Thymus (tissue), 11 donors: ENCODE measurements around the gene SYNE3. TPM values are rescaled to one million over a fixed set of nuclear protein-coding genes. Genes with fewer than 3 reads are reported as not detected.

Experiments used
- DNase-seq, 9 donors: peaks; one replicate each; pipeline ENCODE4 v3.0.0-alpha.2; 2013; ENCODE audit warnings: low spot score in 9 of 9, low read depth in 6 of 9, missing footprints in 1 of 9
- H3K27ac ChIP-seq, 2 donors: one replicate each; pipeline ENCODE4 v1.5.1; 2013; ENCODE audit warnings: control low read depth in 1 of 2, low read depth in 1 of 2, low read length in 1 of 2, mild to moderate bottlenecking in 1 of 2, moderate library complexity in 1 of 2
- H3K27me3 ChIP-seq, 2 donors: one replicate each; pipeline ENCODE4 v1.5.1; 2013; ENCODE audit warnings: low read length in 1 of 2; ENCODE audit not compliant: control insufficient read depth in 2 of 2, insufficient read depth in 1 of 2
- H3K36me3 ChIP-seq, 2 donors: one replicate each; pipeline ENCODE4 v1.5.1; 2013; ENCODE audit warnings: low read length in 1 of 2, mild to moderate bottlenecking in 1 of 2, moderate library complexity in 1 of 2; ENCODE audit not compliant: control insufficient read depth in 2 of 2, insufficient read depth in 2 of 2
- H3K4me1 ChIP-seq, 2 donors: one replicate each; pipeline ENCODE4 v1.5.1; 2013; ENCODE audit warnings: low read length in 2 of 2; ENCODE audit not compliant: control insufficient read depth in 2 of 2, insufficient read depth in 2 of 2
- H3K4me3 ChIP-seq, 2 donors: one replicate each; pipeline ENCODE4 v1.5.1; 2013; ENCODE audit warnings: low read length in 2 of 2, control low read depth in 1 of 2, mild to moderate bottlenecking in 1 of 2
- H3K9me3 ChIP-seq, 2 donors: one replicate each; pipeline ENCODE4 v1.5.1; 2013; ENCODE audit warnings: low read length in 1 of 2, mild to moderate bottlenecking in 1 of 2; ENCODE audit not compliant: control insufficient read depth in 2 of 2, insufficient read depth in 1 of 2
- WGBS: extraction: QIAGEN DNeasy Blood & Tissue Kit; methylation state at CpG from one replicate; pipeline ENCODE4 v1.1.7; 2013; 5-methylcytosine and 5-hydroxymethylcytosine counted together
- polyA plus RNA-seq: library from polyadenylated mRNA; stranded (reverse); fragments of 200-250 nt; gene quantifications from one replicate; pipeline ENCODE4 v1.2.3, GENCODE V29; 2013
- total RNA-seq: library from RNA; stranded (reverse); fragments of 120-200 nt; gene quantifications from one replicate; pipeline ENCODE4 v1.2.4, GENCODE V29; 2013
- donor health status: healthy.

SYNE3 gene
- total and polyA plus RNA-seq, 2 donors = 1.7 to 3.1 TPM

- peaks cover 17 to 25% of the 10 kb centered on the region in 2 donors for H3K4me1 ChIP-seq
- H3K27ac ChIP-seq = no peak overlapping the region
- H3K9me3 ChIP-seq = no peaks in the 10 kb centered on the region
- WGBS = 85% methylated on average over 4 of the region's 4 CpGs
- peaks cover 0 to 3% of the 10 kb centered on the region in 2 donors for H3K36me3 ChIP-seq
- H3K27me3 ChIP-seq = no peaks in the 10 kb centered on the region
- DNase-seq = no peak
- H3K4me3 ChIP-seq = no peak overlapping the region
These were observed 20.3 kb downstream of the SYNE3 start for GRCh38 chr14:95496111-95496681.

- H3K4me1 ChIP-seq = peaks cover 18 to 27% of the 10 kb centered on the region in 2 donors
- DNase-seq = peak in 1 of 9 donors; percentile 60
- peak overlapping the region; percentile 17 to 42 for H3K27ac ChIP-seq
- H3K9me3 ChIP-seq = no peaks in the 10 kb centered on the region
- no peak overlapping the region for H3K4me3 ChIP-seq
- no peaks in the 10 kb centered on the region for H3K27me3 ChIP-seq
- H3K36me3 ChIP-seq = no peaks in the 10 kb centered on the region
- WGBS = 46% methylated on average over 8 of the region's 8 CpGs
These were observed 20.9 kb downstream of the SYNE3 start for GRCh38 chr14:95495538-95496025.

- H3K27me3 ChIP-seq = no peaks in the 10 kb centered on the region
- DNase-seq = no peak
- H3K9me3 ChIP-seq = no peaks in the 10 kb centered on the region
- H3K4me1 ChIP-seq = peaks cover 23 to 28% of the 10 kb centered on the region in 2 donors
- 98% methylated on average over 3 of the region's 3 CpGs for WGBS
- H3K4me3 ChIP-seq = no peak overlapping the region
- no peaks in the 10 kb centered on the region for H3K36me3 ChIP-seq
- H3K27ac ChIP-seq = no peak overlapping the region
These were observed 21.4 kb downstream of the SYNE3 start for GRCh38 chr14:95495076-95495475.

GRCh38 chr14:95494456-95494855 is 22.0 kb downstream of the SYNE3 start:
- Histone ChIP-seq H3K4me3 (no peak overlapping the region), H3K9me3 (no peaks in the 10 kb centered on the region), H3K27me3 (no peaks in the 10 kb centered on the region), H3K36me3 (no peaks in the 10 kb centered on the region), H3K27ac (no peak overlapping the region), H3K4me1 (peaks cover 28 to 35% of the 10 kb centered on the region in 2 donors)
- 93% methylated on average over 4 of the region's 4 CpGs for WGBS
- DNase-seq = no peak

- Histone ChIP-seq H3K4me3 (no peak overlapping the region), H3K9me3 (no peaks in the 10 kb centered on the region), H3K36me3 (no peaks in the 10 kb centered on the region), H3K4me1 (peaks cover 29 to 36% of the 10 kb centered on the region in 2 donors), H3K27me3 (no peaks in the 10 kb centered on the region), H3K27ac (no peak overlapping the region)
- DNase-seq = no peak
- 98% methylated on average over 4 of the region's 4 CpGs for WGBS
These were observed 22.5 kb downstream of the SYNE3 start for GRCh38 chr14:95493976-95494375.

- DNase-seq = no peak
- H3K36me3 ChIP-seq = no peaks in the 10 kb centered on the region
- no peaks in the 10 kb centered on the region for H3K27me3 ChIP-seq
- H3K4me3 ChIP-seq = no peak overlapping the region
- peaks cover 34 to 39% of the 10 kb centered on the region in 2 donors for H3K4me1 ChIP-seq
- no peaks in the 10 kb centered on the region for H3K9me3 ChIP-seq
- 99% methylated on average over 5 of the region's 5 CpGs for WGBS
- H3K27ac ChIP-seq = no peak overlapping the region
These were observed 22.9 kb downstream of the SYNE3 start for GRCh38 chr14:95493503-95493902.

GRCh38 chr14:95491936-95492608 is 24.4 kb downstream of the SYNE3 start:
- DNase-seq = no peak
- Histone ChIP-seq H3K4me3 (no peak overlapping the region), H3K27me3 (no peaks in the 10 kb centered on the region), H3K36me3 (no peaks in the 10 kb centered on the region), H3K27ac (no peak overlapping the region), H3K9me3 (no peaks in the 10 kb centered on the region), H3K4me1 (peaks cover 42 to 52% of the 10 kb centered on the region in 2 donors)
- 95% methylated on average over 2 of the region's 2 CpGs for WGBS

- Histone ChIP-seq H3K4me3 (no peak overlapping the region), H3K27ac (no peak overlapping the region), H3K9me3 (no peaks in the 10 kb centered on the region), H3K36me3 (no peaks in the 10 kb centered on the region), H3K27me3 (no peaks in the 10 kb centered on the region), H3K4me1 (peaks cover 47 to 53% of the 10 kb centered on the region in 2 donors)
- no peak for DNase-seq
- WGBS = 96% methylated on average over 10 of the region's 10 CpGs
These were observed 25.6 kb downstream of the SYNE3 start for GRCh38 chr14:95490727-95491451.

GRCh38 chr14:95490138-95490509 is 26.3 kb downstream of the SYNE3 start:
- WGBS = 98% methylated on average over 5 of the region's 5 CpGs
- Histone ChIP-seq H3K27ac (no peak overlapping the region), H3K9me3 (no peaks in the 10 kb centered on the region), H3K36me3 (no peaks in the 10 kb centered on the region), H3K4me1 (peaks cover 47 to 52% of the 10 kb centered on the region in 2 donors), H3K27me3 (peaks cover 0 to 1% of the 10 kb centered on the region in 2 donors), H3K4me3 (no peak overlapping the region)
- no peak for DNase-seq
